ENCODE results near the gene PVR.

GRCh38 chr19:44603201-44603945 is 40.3 kb upstream of the PVR start:
- TF ChIP-seq CTCF (conservative IDR thresholded peaks at IDR 0.05; ENCODE audit: low read depth, low read length) (no peak), POLR2A (IDR thresholded peaks at IDR 0.05; ENCODE audit: low read depth, low read length) (no peak), RAD21 (IDR thresholded peaks at IDR 0.05; ENCODE audit: low read length) (no peak), MXI1 (IDR thresholded peaks at IDR 0.05; ENCODE audit: borderline replicate concordance, low read depth, low read length) (no peak), FOS (IDR thresholded peaks at IDR 0.05; ENCODE audit: low read depth, low read length) (peak; percentile 17; the same call in 1 of the 2 replicates), MAZ (IDR thresholded peaks at IDR 0.05; ENCODE audit: borderline replicate concordance, low read depth, low read length) (no peak), RCOR1 (IDR thresholded peaks at IDR 0.05; ENCODE audit: insufficient replicate concordance, low read length) (no peak), BHLHE40 (IDR thresholded peaks at IDR 0.05; ENCODE audit: low read depth, low read length) (0 out of 2 replicates have a peak, but pooled peaks have one; percentile 34)
